ENCODE measurements around the gene ASPA.

- TF ChIP-seq CTCF (IDR thresholded peaks at IDR 0.05; ENCODE audit: extremely low read depth in 1 of 2, insufficient read depth in 1 of 2, low read depth in 1 of 2, low read length in 2 of 2): no peak
- no peak for TF ChIP-seq MAX (IDR thresholded peaks at IDR 0.05; ENCODE audit: insufficient read depth, insufficient read length)
- TF ChIP-seq EZH2 (IDR thresholded peaks at IDR 0.05; ENCODE audit: borderline replicate concordance, low read depth, low read length, severe bottlenecking): no peak
- no peak for TF ChIP-seq POLR2AphosphoS5 (IDR thresholded peaks at IDR 0.05; ENCODE audit: insufficient read depth, low read depth, low read length)
- TF ChIP-seq POLR2A (IDR thresholded peaks at IDR 0.05; ENCODE audit: low read depth, low read length): no peak
Observed at GRCh38 chr17:3507869-3508268, 32.1 kb downstream of the ASPA start.

All from endothelial cell of umbilical vein (primary cell).